ENCODE measurements around the gene CHRNA10.

The CHRNA10 gene

DNA sequence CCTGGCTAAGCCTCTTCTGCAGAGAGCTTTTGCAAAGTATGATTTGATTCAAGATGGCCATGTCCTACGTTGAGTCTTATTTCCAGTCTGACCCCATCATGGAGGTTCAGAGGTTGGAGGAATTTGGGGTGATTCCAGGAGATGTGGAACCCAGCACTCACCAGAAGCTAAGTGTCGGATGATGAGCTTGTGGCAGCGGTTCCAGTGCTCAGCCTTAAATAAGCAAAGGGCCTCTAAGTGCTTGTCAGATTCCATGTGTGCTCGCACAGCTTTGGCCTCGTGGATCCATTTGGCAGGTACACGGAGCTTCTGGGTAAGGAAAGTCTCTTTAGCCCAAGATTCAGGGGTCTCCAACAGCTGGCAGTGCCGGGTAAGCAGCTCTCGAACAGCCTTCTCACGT lies 11.9 kb upstream of the CHRNA10 start:
- no peak for TF ChIP-seq CTCF (IDR thresholded peaks at IDR 0.05; ENCODE audit: borderline replicate concordance, control extremely low read depth, extremely low read depth, insufficient read depth, missing control alignments)
- in situ Hi-C loops (cut with MboI; ENCODE audit: low sequenced_read_pairs, unreplicated experiment), result no loop called here
- DNase-seq (ENCODE audit: low spot score), result no peak

DNA sequence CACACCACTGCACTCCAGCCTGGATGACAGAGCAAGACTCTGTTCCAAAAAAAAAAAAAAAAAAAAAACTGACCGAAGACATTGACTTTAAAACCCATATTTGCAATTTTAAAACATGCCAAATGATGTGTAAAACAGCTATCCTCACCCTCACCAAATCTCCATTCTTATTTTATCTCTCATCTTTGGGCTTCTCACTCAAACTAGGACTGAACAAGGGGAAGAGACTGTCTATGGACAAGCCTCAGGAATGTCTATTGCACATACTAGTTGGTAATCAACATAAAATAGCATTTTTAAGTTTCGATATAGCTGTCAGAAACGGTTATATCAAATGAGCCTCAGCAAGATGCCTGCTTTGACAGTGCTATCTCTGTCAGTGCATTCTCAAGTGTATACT lies 7.9 kb upstream of the CHRNA10 start:
- in situ Hi-C loops (cut with MboI; ENCODE audit: low sequenced_read_pairs, unreplicated experiment), result no loop called here
- TF ChIP-seq CTCF (IDR thresholded peaks at IDR 0.05; ENCODE audit: borderline replicate concordance, control extremely low read depth, extremely low read depth, insufficient read depth, missing control alignments), result no peak
- no peak for DNase-seq (ENCODE audit: low spot score)

DNA sequence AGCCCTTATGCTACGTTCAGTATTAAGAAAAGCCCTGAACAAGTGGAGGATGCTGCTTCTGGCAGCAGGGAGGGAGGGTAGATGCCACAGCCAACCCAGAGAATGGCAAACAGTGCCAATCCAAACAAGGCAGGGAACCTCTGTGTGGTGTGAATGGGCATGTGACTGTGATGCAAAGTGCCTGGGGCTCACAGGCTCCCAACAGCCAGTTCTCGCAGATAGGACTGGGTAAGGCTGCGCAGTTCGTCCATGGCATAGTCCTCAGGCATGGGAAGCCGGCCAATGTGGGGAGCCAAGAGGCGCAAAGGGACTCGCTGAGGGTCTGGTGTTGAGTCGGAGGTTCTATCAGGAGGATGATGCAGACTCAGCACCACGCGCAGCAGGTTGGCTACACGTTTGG lies 4.8 kb upstream of the CHRNA10 start:
- TF ChIP-seq CTCF (IDR thresholded peaks at IDR 0.05; ENCODE audit: borderline replicate concordance, control extremely low read depth, extremely low read depth, insufficient read depth, missing control alignments), result no peak
- in situ Hi-C loops (cut with MboI; ENCODE audit: low sequenced_read_pairs, unreplicated experiment), result no loop called here
- no peak for DNase-seq (ENCODE audit: low spot score)

- TF ChIP-seq CTCF (IDR thresholded peaks at IDR 0.05; ENCODE audit: borderline replicate concordance, control extremely low read depth, extremely low read depth, insufficient read depth, missing control alignments), result no peak
- DNase-seq (ENCODE audit: low spot score), result no peak
- in situ Hi-C loops (cut with MboI; ENCODE audit: low sequenced_read_pairs, unreplicated experiment), result no loop called here
Measured at GRCh38 chr11:3674189-3674588, 3.0 kb upstream of the CHRNA10 start.

- no peak for TF ChIP-seq CTCF (IDR thresholded peaks at IDR 0.05; ENCODE audit: borderline replicate concordance, control extremely low read depth, extremely low read depth, insufficient read depth, missing control alignments)
- no peak for DNase-seq (ENCODE audit: low spot score)
- in situ Hi-C loops (cut with MboI; ENCODE audit: low sequenced_read_pairs, unreplicated experiment), result no loop called here
Measured at GRCh38 chr11:3669742-3670183, 1.4 kb downstream of the CHRNA10 start.

DNA sequence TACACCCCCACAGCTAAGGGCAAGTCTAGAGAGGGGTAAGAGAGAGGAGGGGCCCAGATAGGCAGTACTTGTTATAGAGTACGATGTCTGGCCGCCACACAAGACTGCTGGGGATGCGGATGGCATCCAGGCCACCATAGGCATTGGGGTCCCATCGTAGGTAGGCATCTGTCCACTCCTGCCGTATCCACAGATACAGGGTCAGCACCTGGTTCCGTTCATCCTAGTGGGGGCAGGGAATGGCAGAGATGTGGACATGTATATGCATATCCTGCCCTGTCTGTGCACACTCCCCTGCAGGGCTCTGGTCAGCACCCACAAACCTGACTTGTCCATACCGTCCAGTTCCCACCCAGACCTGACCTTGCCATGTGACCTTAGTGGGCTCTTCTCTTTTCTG lies 2.1 kb downstream of the CHRNA10 start:
- no peak for TF ChIP-seq CTCF (IDR thresholded peaks at IDR 0.05; ENCODE audit: borderline replicate concordance, control extremely low read depth, extremely low read depth, insufficient read depth, missing control alignments)
- DNase-seq (ENCODE audit: low spot score), result no peak
- in situ Hi-C loops (cut with MboI; ENCODE audit: low sequenced_read_pairs, unreplicated experiment), result no loop called here

Data from GM13976 (cell line).